Measurements from ENCODE around the gene MBD6.
"Not testable (repeated sequence)": the region's sequence is repeated elsewhere in the genome, so short reads cannot be mapped to it uniquely, and the experiment has no call there.

MBD6 gene

GRCh38 chr12:57514720-57515407 is 7.8 kb upstream of the MBD6 start:
- H3K4me3 ChIP-seq (ENCODE audit: low read length) = no peak overlapping the region
- no peak for DNase-seq (ENCODE audit: low read depth)
- TF ChIP-seq CTCF (conservative IDR thresholded peaks at IDR 0.05; ENCODE audit: low read length) = no peak

GRCh38 chr12:57515408-57515933 is 7.2 kb upstream of the MBD6 start:
- TF ChIP-seq CTCF (conservative IDR thresholded peaks at IDR 0.05; ENCODE audit: low read length) = no peak
- H3K4me3 ChIP-seq (ENCODE audit: low read length) = no peak overlapping the region
- no peak for DNase-seq (ENCODE audit: low read depth)

- no peak overlapping the region for H3K4me3 ChIP-seq (ENCODE audit: low read length)
- TF ChIP-seq CTCF (conservative IDR thresholded peaks at IDR 0.05; ENCODE audit: low read length) = no peak
- no peak for DNase-seq (ENCODE audit: low read depth)
Observed at GRCh38 chr12:57515934-57516541, 6.6 kb upstream of the MBD6 start.

- no peak for TF ChIP-seq CTCF (conservative IDR thresholded peaks at IDR 0.05; ENCODE audit: low read length)
- no peak for DNase-seq (ENCODE audit: low read depth)
- no peak overlapping the region; the same call in 1 of the 2 replicates for H3K4me3 ChIP-seq (ENCODE audit: low read length)
Observed at GRCh38 chr12:57516617-57517153, 5.9 kb upstream of the MBD6 start.

- H3K4me3 ChIP-seq (ENCODE audit: low read length) = peak overlapping the region; percentile 100; the same call in 1 of the 2 replicates
- peak; percentile 80 for DNase-seq (ENCODE audit: low read depth)
- no peak for TF ChIP-seq CTCF (conservative IDR thresholded peaks at IDR 0.05; ENCODE audit: low read length)
Observed at GRCh38 chr12:57517187-57517586, 5.4 kb upstream of the MBD6 start.

GRCh38 chr12:57517718-57518117 is 4.9 kb upstream of the MBD6 start:
- DNase-seq (ENCODE audit: low read depth) = not testable (repeated sequence)
- H3K4me3 ChIP-seq (ENCODE audit: low read length) = peak overlapping the region; percentile 100

GRCh38 chr12:57518176-57518919 is 4.3 kb upstream of the MBD6 start:
- peak overlapping the region; percentile 100 for H3K4me3 ChIP-seq (ENCODE audit: low read length)
- peak; percentile 47 for DNase-seq (ENCODE audit: low read depth)
- TF ChIP-seq CTCF (conservative IDR thresholded peaks at IDR 0.05; ENCODE audit: low read length) = no peak
